Measurements from ENCODE around the gene NHS.

NHS gene

DNA sequence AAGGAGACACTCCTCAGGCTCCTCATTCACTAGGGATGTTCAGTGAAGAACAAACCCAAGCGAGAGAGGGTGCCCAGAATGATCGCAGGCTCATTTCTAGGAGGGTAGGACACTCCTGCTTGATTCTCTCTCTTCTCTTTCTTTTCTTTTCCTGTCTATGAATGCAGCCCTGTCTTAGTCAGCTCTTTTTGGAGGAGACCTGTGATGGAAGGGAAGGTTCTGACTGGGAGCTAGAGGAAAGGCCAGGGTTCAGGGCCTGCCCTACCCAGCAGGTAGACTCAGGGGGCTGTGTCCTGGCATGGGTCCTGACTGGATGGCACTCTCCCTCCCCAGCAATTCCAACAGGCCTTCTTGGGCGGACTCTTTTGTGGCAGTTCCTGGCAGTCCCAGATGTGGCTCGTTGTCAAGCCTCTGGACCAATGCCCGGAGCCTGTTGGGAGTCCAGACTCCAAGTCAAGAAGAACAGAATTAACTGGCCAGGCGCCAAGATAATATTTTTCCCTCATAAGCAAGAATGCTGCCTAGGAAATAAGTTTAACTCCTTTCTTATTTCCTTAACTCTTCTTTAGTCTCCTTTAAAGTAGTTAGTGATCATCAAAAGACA is 222.9 kb downstream of the NHS start:
- Mint-ChIP-seq H3K4me1 (ENCODE audit: low read depth) (no peaks in the 10 kb centered on the region), H3K27ac (no peak overlapping the region), H3K27me3 (peaks cover 8% of the 10 kb centered on the region), H3K4me3 (no peak overlapping the region), H3K36me3 (ENCODE audit: low read depth) (no peaks in the 10 kb centered on the region), H3K9me3 (no peaks in the 10 kb centered on the region)

DNA sequence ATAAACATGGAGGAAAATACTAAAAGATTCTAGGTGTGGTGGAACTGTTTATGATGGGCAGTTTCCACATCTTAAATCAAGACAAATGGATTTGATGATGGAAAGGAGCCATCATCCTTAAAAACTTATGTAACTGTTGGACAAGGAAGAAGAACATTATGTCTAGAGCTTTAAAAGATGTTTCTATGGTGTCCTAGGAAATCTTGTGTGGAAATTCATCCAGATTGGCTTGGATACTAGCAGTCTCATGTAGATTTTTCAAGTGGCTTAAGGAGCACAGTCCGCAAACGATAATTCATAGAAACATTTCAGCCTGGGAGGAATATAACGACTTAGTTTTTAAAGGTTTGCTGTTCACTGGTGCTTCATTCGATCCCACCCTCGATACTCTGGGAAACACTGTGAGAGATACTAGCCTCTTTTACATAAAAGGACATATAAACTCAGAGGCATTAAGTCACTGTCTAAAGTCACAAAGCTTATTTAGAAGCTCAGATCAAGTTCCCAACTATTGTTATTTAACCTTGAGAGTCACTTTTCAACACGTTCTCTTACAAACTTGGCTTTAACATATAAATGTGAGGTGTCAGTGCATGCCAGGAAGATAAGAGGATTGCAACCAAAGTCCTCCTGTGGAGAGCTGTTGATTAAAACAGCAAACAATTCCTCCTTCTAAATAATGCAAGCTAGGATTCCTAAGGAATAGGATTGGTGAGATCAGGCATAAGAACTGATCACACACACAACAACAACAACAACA is 226.6 kb downstream of the NHS start:
- Mint-ChIP-seq H3K9me3 (no peaks in the 10 kb centered on the region), H3K4me1 (ENCODE audit: low read depth) (no peaks in the 10 kb centered on the region), H3K36me3 (ENCODE audit: low read depth) (no peaks in the 10 kb centered on the region), H3K4me3 (no peak overlapping the region), H3K27ac (no peak overlapping the region), H3K27me3 (peaks cover 8% of the 10 kb centered on the region)

DNA sequence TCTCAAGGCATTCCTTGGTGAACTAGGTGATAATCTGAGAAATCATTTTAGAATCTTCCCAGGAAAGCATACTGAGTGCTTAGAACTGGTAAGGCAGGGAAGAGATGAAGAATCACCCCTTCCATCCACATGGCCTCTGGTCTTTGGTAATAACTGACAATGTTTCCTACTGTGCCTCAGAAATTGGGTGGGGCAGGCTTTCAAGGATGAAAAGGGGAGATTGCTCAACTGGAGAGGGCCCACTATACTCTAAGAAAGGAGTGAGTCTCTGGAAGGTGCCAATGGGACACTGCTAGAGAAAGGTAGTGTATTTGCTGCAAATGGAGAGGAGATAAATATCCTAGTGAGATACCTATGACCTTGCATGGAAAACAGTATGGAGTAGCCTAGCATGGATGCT is 227.2 kb downstream of the NHS start:
- Mint-ChIP-seq H3K27me3 (peaks cover 8% of the 10 kb centered on the region), H3K27ac (no peak overlapping the region)

DNA sequence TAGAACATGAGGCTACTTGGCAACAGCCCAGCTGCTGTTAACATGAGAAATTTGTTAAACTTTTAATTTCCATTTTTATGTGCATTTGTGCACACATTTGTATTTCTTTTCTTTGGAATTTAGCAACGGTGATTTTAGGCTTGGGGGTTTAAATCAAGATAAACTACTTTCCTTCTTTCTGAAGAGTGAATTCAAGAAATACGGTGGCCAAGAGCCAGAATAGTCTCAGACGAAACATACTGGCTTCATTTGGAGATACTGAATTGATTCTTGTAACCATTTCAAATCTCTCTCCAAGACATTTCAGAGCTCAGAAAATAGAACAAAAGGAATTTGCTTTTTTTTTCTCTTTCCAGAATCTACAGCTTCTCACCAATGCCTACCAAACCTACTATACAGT is 228.2 kb downstream of the NHS start:
- Mint-ChIP-seq H3K27me3 (peaks cover 8% of the 10 kb centered on the region), H3K9me3 (no peaks in the 10 kb centered on the region), H3K36me3 (ENCODE audit: low read depth) (no peaks in the 10 kb centered on the region), H3K4me1 (ENCODE audit: low read depth) (no peaks in the 10 kb centered on the region), H3K27ac (no peak overlapping the region), H3K4me3 (no peak overlapping the region)

More for the DNA sequence above, 227.2 kb downstream of the NHS start:
- Mint-ChIP-seq H3K4me1 (ENCODE audit: low read depth) (no peaks in the 10 kb centered on the region), H3K4me3 (no peak overlapping the region), H3K9me3 (no peaks in the 10 kb centered on the region), H3K36me3 (ENCODE audit: low read depth) (no peaks in the 10 kb centered on the region)

DNA sequence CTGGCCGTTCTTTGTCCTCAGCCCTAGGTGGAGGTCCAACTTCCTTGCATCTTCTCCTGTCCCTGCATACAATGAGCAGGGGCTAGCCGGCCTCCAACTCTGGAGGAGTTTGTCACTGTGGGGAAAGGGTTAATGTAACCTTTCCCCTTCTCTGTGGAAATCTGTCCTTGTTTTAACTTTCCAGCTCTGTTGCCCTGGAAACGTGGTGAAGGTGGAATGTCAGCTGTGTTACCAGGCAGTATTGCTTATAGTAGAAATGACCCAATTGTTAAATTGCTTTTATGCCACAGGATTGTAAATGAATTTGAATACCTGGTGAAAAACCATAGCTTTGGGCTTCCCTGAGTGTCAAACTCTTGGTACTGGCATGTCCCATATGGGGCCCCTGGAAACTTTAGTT is 230.7 kb downstream of the NHS start:
- H3K9me3 Mint-ChIP-seq: no peaks in the 10 kb centered on the region
- no peaks in the 10 kb centered on the region for H3K4me1 Mint-ChIP-seq (ENCODE audit: low read depth)
- no peak overlapping the region for H3K4me3 Mint-ChIP-seq
- H3K36me3 Mint-ChIP-seq (ENCODE audit: low read depth): no peaks in the 10 kb centered on the region
- H3K27ac Mint-ChIP-seq: no peak overlapping the region
- no peaks in the 10 kb centered on the region for H3K27me3 Mint-ChIP-seq

DNA sequence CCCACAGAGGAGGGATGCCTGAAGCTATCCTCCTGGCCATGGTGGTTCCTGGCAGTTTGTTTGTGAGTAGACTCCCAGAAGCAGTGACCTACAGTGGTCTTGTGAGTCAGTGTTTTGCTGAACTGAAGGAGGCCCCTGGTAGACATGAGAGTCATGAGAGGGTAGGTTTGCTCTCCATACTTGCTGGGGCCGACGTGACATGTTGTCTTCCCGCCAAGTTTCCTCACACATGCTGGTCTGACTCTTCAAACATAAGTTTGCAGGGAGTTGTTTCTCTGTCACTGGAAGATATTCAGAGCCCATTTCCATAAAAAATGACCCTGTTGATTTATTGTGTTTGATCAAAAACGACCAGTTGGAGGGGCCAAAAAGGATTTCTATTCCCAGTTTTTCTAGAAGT is 231.2 kb downstream of the NHS start:
- Mint-ChIP-seq H3K36me3 (ENCODE audit: low read depth) (no peaks in the 10 kb centered on the region), H3K4me3 (no peak overlapping the region), H3K27ac (no peak overlapping the region), H3K27me3 (no peaks in the 10 kb centered on the region), H3K9me3 (no peaks in the 10 kb centered on the region), H3K4me1 (ENCODE audit: low read depth) (no peaks in the 10 kb centered on the region)

DNA sequence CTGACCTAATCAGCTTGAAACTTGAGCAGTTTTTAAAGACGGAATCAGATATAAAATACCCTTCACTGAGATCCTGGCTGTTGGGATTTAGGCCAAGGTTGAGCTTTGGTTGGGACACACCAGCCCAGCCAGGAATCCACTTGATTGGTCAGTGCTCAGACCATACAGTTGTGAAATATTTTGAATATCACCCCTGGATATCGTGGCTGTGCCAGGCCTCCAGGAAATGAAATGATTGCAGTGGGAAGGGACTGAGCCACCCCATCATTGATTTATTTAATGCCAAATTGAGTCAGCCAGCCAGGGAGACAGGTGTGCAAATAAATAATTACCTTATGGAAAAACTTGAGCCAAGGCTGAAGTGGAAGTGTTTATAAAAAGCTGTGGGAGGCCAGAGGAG is 233.9 kb downstream of the NHS start:
- H3K4me3 Mint-ChIP-seq: no peak overlapping the region
- H3K27ac Mint-ChIP-seq: no peak overlapping the region
- no peaks in the 10 kb centered on the region for H3K27me3 Mint-ChIP-seq
- H3K9me3 Mint-ChIP-seq: no peaks in the 10 kb centered on the region
- H3K36me3 Mint-ChIP-seq (ENCODE audit: low read depth): no peaks in the 10 kb centered on the region
- peaks cover 2% of the 10 kb centered on the region for H3K4me1 Mint-ChIP-seq (ENCODE audit: low read depth)

DNA sequence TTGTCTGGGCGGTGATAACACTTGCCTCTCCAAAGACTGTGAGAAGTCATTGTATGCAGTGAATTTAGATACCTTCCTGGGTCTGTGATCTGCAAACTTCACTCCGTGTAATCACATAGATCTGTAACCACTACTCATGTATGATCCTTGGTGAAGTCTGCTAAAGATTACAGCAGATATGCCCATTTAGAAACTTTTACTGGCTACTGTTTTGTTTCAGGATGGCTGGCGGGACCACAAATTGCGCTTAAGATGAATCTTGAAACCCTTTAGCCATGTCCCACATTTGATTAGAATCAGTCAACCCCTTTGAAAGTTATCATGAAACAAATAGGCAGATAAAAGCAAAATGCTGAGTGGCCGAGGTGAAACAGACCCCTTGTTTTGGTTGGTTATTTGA is 235.8 kb downstream of the NHS start:
- Mint-ChIP-seq H3K4me1 (ENCODE audit: low read depth) (peaks cover 11% of the 10 kb centered on the region), H3K27ac (no peak overlapping the region), H3K4me3 (no peak overlapping the region), H3K36me3 (ENCODE audit: low read depth) (no peaks in the 10 kb centered on the region), H3K27me3 (no peaks in the 10 kb centered on the region), H3K9me3 (no peaks in the 10 kb centered on the region)

DNA sequence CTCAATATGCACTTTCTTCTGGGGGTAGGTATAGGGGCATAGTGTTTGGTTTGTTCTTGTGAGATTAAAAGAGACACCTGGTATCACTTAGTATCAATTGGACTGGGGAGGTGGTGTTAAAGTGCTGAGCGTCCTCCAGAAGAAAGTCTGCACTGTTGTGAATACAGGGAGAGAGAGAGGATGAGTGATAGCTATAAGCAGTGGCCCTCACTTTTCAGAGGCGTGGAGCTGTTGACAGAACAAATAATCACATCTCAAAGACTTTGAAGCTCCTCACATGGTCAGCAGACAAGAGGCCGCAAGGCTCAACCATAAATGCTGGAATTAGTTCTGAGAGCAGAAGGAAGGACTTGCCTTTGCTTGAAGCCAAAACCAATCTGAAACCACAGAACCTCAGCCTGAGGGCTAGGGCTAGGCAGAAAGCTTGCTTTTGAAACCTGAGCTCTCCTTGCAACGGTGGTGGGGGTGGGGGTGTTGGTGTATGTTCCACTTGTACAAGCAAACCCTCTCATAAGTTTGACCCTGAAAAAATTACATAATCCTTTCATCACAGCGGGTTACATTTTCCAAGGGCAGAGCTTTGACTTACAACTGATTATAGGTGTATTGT is 239.1 kb downstream of the NHS start:
- Mint-ChIP-seq H3K36me3 (ENCODE audit: low read depth) (no peaks in the 10 kb centered on the region), H3K27ac (no peak overlapping the region), H3K4me3 (no peak overlapping the region), H3K9me3 (no peaks in the 10 kb centered on the region), H3K4me1 (ENCODE audit: low read depth) (peaks cover 11% of the 10 kb centered on the region), H3K27me3 (no peaks in the 10 kb centered on the region)

DNA sequence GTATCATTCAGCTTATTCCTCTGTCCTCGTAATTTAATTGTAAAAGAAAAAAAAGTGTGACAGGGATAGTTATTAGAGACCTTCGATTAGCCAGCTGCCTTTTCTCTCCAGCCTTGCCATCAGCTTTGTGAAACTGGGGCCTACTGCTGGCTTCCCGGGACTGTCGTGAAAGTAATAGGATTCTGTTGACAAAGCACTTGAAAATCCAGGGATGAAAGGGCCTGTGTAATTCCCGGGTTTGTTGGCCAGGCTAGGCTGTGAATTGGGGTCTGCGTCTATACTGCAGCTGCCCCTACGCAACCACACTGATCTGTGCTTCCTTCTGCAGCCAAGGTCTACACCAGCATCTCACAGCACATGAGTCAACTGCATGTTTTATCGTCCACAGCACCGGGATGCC is 241.9 kb downstream of the NHS start:
- Mint-ChIP-seq H3K27ac (no peak overlapping the region), H3K4me3 (no peak overlapping the region), H3K4me1 (ENCODE audit: low read depth) (peaks cover 11% of the 10 kb centered on the region), H3K9me3 (no peaks in the 10 kb centered on the region), H3K27me3 (no peaks in the 10 kb centered on the region), H3K36me3 (ENCODE audit: low read depth) (no peaks in the 10 kb centered on the region)

DNA sequence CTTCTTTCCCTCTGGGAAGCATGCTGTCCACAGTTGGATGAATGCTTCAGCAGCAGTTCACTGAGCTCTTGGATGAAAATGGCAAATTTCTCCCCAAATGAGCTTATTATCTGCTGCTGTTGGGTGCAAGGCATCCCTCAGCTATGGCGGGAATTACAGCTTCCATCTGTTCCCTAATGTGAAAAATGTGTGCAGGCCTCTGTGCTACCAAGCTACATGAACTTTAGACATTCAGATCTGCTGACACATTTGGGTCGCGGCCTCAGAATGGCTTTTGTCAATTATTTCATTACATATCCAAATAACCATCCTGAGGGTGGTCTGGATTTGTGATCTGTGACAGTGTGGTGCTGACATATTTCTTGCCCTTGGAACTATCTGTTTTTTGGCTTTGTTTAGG is 242.8 kb downstream of the NHS start:
- Mint-ChIP-seq H3K27me3 (no peaks in the 10 kb centered on the region), H3K4me1 (ENCODE audit: low read depth) (peaks cover 11% of the 10 kb centered on the region), H3K4me3 (no peak overlapping the region), H3K9me3 (no peaks in the 10 kb centered on the region), H3K27ac (no peak overlapping the region), H3K36me3 (ENCODE audit: low read depth) (no peaks in the 10 kb centered on the region)

DNA sequence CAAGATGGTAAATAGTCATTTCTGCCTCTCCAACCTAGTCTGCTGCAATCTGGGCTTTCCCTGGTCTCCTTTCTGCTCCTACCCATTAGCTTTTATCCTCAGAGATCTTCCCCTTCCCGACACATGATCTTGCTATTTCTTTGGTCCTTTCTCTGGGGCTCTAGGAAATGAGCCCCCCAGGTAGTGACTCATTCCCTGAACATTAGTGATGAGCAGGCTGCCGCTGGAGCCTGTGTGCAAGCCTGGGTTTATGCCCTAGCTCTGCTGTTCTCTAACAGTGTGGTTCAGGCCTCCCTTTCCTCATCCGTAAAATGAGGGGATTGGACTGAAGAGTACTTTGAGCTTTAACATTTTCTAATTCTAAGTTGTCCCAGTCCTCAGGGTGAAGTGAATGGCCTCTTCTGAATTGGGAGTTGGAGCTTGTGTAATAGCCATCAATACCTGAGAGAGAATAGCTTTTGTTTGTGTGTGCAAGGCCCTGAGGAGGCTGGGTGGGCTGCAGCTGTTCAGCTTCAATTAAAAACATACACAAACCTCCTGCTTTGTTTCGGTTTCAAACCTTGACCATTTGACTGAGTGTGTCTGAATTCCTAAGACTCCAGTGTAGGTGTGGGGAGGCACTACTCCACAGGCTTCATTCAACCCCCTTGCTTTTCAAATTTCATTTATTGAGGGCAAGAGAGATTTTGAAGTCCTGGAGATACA is 246.7 kb downstream of the NHS start:
- Mint-ChIP-seq H3K27ac (no peak overlapping the region), H3K27me3 (peaks cover 3% of the 10 kb centered on the region), H3K9me3 (no peaks in the 10 kb centered on the region), H3K4me1 (ENCODE audit: low read depth) (no peaks in the 10 kb centered on the region), H3K4me3 (no peak overlapping the region), H3K36me3 (ENCODE audit: low read depth) (no peaks in the 10 kb centered on the region)

DNA sequence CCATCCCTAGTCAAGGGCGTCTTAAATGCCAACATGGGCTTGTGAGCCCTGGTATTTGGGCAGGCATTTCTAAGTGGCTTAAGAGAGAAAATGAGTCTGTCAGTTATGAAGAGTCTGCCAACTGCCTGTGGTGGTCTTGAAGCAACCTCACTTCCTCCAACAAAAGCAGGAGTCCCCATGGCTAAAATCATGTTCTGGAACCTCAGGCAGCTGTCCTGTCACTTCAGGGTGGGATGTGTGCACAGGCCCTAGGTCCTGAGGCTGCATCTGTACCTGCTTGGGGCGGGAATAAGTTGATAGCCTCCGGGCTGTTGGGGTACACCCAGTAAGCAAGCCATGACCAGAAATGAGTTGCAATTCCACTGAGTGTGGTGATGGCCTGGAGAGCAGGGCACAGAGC is 247.3 kb downstream of the NHS start:
- no peaks in the 10 kb centered on the region for H3K9me3 Mint-ChIP-seq
- no peak overlapping the region for H3K27ac Mint-ChIP-seq
- H3K4me3 Mint-ChIP-seq: no peak overlapping the region
- H3K4me1 Mint-ChIP-seq (ENCODE audit: low read depth): no peaks in the 10 kb centered on the region
- no peaks in the 10 kb centered on the region for H3K36me3 Mint-ChIP-seq (ENCODE audit: low read depth)
- H3K27me3 Mint-ChIP-seq: peaks cover 3% of the 10 kb centered on the region

DNA sequence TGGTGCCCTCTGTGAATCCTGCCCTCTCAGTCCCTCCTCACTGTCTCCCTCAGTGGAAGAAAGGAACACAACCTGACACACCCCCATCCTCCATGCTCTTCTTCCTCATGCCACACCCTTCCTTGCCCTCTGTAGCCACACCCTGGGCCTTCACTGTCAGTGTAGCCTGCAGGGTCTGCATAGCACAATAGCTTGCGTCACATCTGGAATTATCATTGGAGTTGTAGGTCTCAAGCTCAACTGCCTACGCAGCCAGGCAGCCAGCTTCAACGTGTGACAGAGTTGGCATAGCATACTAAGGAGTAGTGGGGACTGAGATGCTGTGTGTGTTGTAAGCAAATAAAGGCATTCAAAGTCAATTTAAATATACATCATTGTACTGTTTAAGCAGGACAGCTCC is 248.8 kb downstream of the NHS start:
- Mint-ChIP-seq H3K27me3 (peaks cover 3% of the 10 kb centered on the region), H3K27ac (no peak overlapping the region), H3K4me1 (ENCODE audit: low read depth) (no peaks in the 10 kb centered on the region), H3K9me3 (no peaks in the 10 kb centered on the region), H3K36me3 (ENCODE audit: low read depth) (no peaks in the 10 kb centered on the region), H3K4me3 (no peak overlapping the region)

DNA sequence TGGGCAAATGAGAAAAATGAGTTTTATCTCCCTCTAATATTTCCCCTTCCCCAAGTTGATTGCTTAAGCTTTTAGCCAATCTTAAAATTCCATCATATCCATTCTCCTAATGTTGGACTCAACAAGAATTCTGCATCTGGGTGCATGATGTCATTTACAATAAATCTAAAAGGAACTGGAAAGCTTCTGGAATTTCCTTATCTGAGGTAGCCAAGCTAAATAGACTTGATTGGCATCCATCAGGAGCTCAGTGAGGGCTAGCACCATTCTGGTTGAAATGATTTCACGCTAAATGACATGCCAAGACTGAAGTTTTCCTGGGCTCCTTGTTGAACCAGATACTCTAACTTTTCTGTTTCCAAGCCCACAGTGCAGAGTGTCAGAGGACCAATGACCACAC is 252.0 kb downstream of the NHS start:
- H3K4me1 Mint-ChIP-seq (ENCODE audit: low read depth): no peaks in the 10 kb centered on the region
- H3K27ac Mint-ChIP-seq: no peak overlapping the region
- peaks cover 3% of the 10 kb centered on the region for H3K27me3 Mint-ChIP-seq
- no peaks in the 10 kb centered on the region for H3K36me3 Mint-ChIP-seq (ENCODE audit: low read depth)
- H3K4me3 Mint-ChIP-seq: no peak overlapping the region
- H3K9me3 Mint-ChIP-seq: no peaks in the 10 kb centered on the region

Measured in stimulated activated naive CD8-positive, alpha-beta T cell treated with anti-CD3 and anti-CD28 coated beads, Interleukin-15, Interleukin-2, amounts not matched to agents 100 ng/mL and 50 ng/mL, for 24 hours (primary cell).